ENCODE results near the gene TRABD2A. TPM values are rescaled to one million over a fixed set of nuclear protein-coding genes. Genes with fewer than 3 reads are reported as not detected.

TRABD2A gene
- total and polyA plus RNA-seq, 2 of the 13 experiments (the other 11 are each of a cell fraction or from before 2014, with no cell fraction given), result 0.15 TPM; not detected in 1

DNA sequence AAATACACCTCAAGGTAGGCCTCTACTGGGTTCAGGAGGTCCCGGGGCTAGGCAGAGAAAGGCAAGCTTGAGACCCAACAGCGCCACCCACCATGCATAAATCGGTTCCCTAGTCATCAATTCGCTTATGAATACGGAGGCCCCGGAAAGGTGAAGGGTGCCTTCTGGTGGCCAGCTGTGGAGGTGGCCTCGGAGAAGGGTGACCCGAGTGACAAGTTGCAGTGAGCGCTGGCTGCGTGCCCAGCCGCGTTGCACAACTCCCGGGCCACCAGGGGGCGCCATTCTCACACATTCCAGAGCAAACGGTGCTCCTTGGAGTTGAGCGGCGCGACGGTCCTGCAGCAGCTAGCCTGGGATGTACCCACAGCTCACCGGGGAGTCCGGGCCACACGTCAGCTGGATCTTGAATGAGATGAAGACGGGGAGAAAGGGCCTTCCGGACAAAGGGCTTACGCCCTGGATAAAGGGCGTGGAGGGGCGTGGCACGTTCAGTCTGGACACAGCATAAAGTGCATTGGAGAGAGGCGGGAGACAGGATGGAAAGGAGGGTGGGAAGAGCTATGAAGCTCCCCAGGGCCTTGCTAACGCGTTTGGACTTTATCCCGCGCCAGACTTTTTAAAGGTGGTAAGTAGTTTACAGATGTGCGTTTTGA lies 45.0 kb upstream of the TRABD2A start:
- H2AFZ ChIP-seq (ENCODE audit: low read length), result peak overlapping the region; percentile 88
- no peaks in the 10 kb centered on the region for H4K20me1 ChIP-seq (ENCODE audit: insufficient read depth, low read length)
- no peaks in the 10 kb centered on the region for H3K27me3 ChIP-seq (ENCODE audit: control insufficient read depth in 1 of 2, insufficient read depth in 2 of 2, low read length in 2 of 2)
- H3K36me3 ChIP-seq (replicated peaks in 1 of 2; ENCODE audit: control insufficient read depth in 1 of 2, insufficient read depth in 2 of 2, low read length in 2 of 2), result no peaks in the 10 kb centered on the region
- peak overlapping the region; percentile 66 to 80 (median 74) for H3K4me3 ChIP-seq (replicated peaks in 1 of 3; ENCODE audit: insufficient read depth in 1 of 3, low read depth in 2 of 3, low read length in 3 of 3)
- H3K4me2 ChIP-seq (ENCODE audit: low read depth, low read length), result peak overlapping the region; percentile 100
- FAIRE-seq (peak; percentile 81), DNase-seq (ENCODE audit: low spot score) (peak; percentile 98), ATAC-seq (peak; percentile 87)
- BruUV-seq (replicated peaks), result no TSS peak
- in situ Hi-C loops (cut with HindIII; ENCODE audit: extremely low pct_ligation_motif_present, low pct_unique_long_range_greater_than_20kb) (loop anchor here (5.0 kb wide), 2 partner anchors 46 to 86 kb away; partner anchors contain the start of gene KCMF1), intact Hi-C loops (cut with micrococcal nuclease; ENCODE audit: unreplicated experiment) (loop anchor here (1.0 to 10.0 kb wide), 6 partner anchors 21 to 379 kb away; partner anchors contain the start of gene TMSB10)
- peak overlapping the region; percentile 25 for H3K27ac ChIP-seq (ENCODE audit: extremely low read length, insufficient read depth, low read length)
- H3K9me3 ChIP-seq (ENCODE audit: low read length), result no peaks in the 10 kb centered on the region
- 2% methylated on average over 19 of the region's 34 CpGs for WGBS (ENCODE audit: low lambda C conversion rate)
- H3K9ac ChIP-seq (ENCODE audit: insufficient read depth, low read depth, low read length), result peak overlapping the region; percentile 46; the same call in 1 of the 2 replicates
- H3K79me2 ChIP-seq (ENCODE audit: insufficient read depth, low read length), result no peaks in the 10 kb centered on the region
- H3K4me1 ChIP-seq (ENCODE audit: insufficient read depth, low read length), result peaks cover 42% of the 10 kb centered on the region
- POLR2A ChIA-PET, result interaction anchor here (0.6 to 3.5 kb wide), 14 partner anchors 9 to 50 kb away, joined by 3 to 74 read pairs (median 4); partner anchors contain the start of genes KCMF1 and TMSB10
- CTCF ChIA-PET (ENCODE audit: low intra/inter-chr PET ratio, low total read pairs), result interaction anchor here (0.7 to 4.0 kb wide), 15 partner anchors 11 to 433 kb away, joined by 3 to 64 read pairs (median 4); partner anchors contain the start of genes TMSB10 and TRABD2A
- TF ChIP-seq PTBP1 (IDR thresholded peaks at IDR 0.05; ENCODE audit: low read depth, low read length, poor library complexity, severe bottlenecking) (peak; percentile 89), ISX (CRISPR knock-in tag; conservative IDR thresholded peaks at IDR 0.05) (no peak), JARID2 (CRISPR knock-in tag; IDR thresholded peaks at IDR 0.05; ENCODE audit: insufficient replicate concordance) (no peak), KDM1A (CRISPR knock-in tag; IDR thresholded peaks at IDR 0.05) (peak; percentile 80; the same call in 1 of the 2 replicates), GMEB1 (CRISPR knock-in tag; IDR thresholded peaks at IDR 0.05; ENCODE audit: borderline replicate concordance) (peak; percentile 83), ONECUT2 (CRISPR knock-in tag; IDR thresholded peaks at IDR 0.05) (no peak), ZNF143 (CRISPR knock-in tag; IDR thresholded peaks at IDR 0.05) (peak; percentile 26; the same call in 1 of the 2 replicates), ZNF782 (CRISPR knock-in tag; IDR thresholded peaks at IDR 0.05; ENCODE audit: borderline replicate concordance) (peak; percentile 98), ZNF558 (CRISPR knock-in tag; IDR thresholded peaks at IDR 0.05; ENCODE audit: borderline replicate concordance) (peak; percentile 36; the same call in 1 of the 2 replicates), NBN (conservative IDR thresholded peaks at IDR 0.05) (no peak), GLI4 (CRISPR knock-in tag; IDR thresholded peaks at IDR 0.05; ENCODE audit: borderline replicate concordance) (no peak), ZNF766 (CRISPR knock-in tag; IDR thresholded peaks at IDR 0.05; ENCODE audit: borderline replicate concordance) (0 out of 2 replicates have a peak, but pooled peaks have one; percentile 53), ZNF83 (CRISPR knock-in tag; IDR thresholded peaks at IDR 0.05; ENCODE audit: borderline replicate concordance) (peak; percentile 77; the same call in 1 of the 2 replicates)
- TF ChIP-seq, protein P1, sequence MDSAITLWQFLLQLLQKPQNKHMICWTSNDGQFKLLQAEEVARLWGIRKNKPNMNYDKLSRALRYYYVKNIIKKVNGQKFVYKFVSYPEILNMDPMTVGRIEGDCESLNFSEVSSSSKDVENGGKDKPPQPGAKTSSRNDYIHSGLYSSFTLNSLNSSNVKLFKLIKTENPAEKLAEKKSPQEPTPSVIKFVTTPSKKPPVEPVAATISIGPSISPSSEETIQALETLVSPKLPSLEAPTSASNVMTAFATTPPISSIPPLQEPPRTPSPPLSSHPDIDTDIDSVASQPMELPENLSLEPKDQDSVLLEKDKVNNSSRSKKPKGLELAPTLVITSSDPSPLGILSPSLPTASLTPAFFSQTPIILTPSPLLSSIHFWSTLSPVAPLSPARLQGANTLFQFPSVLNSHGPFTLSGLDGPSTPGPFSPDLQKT (CRISPR knock-in tag; IDR thresholded peaks at IDR 0.05; ENCODE audit: borderline replicate concordance), result no peak
- TF ChIP-seq, protein P2, sequence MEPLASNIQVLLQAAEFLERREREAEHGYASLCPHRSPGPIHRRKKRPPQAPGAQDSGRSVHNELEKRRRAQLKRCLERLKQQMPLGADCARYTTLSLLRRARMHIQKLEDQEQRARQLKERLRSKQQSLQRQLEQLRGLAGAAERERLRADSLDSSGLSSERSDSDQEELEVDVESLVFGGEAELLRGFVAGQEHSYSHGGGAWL (CRISPR knock-in tag; IDR thresholded peaks at IDR 0.05), result peak; percentile 75
- TF ChIP-seq, protein P3, sequence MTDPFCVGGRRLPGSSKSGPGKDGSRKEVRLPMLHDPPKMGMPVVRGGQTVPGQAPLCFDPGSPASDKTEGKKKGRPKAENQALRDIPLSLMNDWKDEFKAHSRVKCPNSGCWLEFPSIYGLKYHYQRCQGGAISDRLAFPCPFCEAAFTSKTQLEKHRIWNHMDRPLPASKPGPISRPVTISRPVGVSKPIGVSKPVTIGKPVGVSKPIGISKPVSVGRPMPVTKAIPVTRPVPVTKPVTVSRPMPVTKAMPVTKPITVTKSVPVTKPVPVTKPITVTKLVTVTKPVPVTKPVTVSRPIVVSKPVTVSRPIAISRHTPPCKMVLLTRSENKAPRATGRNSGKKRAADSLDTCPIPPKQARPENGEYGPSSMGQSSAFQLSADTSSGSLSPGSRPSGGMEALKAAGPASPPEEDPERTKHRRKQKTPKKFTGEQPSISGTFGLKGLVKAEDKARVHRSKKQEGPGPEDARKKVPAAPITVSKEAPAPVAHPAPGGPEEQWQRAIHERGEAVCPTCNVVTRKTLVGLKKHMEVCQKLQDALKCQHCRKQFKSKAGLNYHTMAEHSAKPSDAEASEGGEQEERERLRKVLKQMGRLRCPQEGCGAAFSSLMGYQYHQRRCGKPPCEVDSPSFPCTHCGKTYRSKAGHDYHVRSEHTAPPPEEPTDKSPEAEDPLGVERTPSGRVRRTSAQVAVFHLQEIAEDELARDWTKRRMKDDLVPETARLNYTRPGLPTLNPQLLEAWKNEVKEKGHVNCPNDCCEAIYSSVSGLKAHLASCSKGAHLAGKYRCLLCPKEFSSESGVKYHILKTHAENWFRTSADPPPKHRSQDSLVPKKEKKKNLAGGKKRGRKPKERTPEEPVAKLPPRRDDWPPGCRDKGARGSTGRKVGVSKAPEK (CRISPR knock-in tag; IDR thresholded peaks at IDR 0.05; ENCODE audit: borderline replicate concordance), result peak; percentile 86
